GM12878 (cell line): ENCODE data around the gene ATF6. TPM values are rescaled to one million over a fixed set of nuclear protein-coding genes. Genes with fewer than 3 reads are reported as not detected.

Experiments used
- ATAC-seq: fragments of 200-7000 bp; cut with Tn5 transposase; 3 replicates; pipeline ENCODE4 v1.9.1; 2020; ENCODE audit warnings: mild to moderate bottlenecking, moderate library complexity
- BruUV-seq: library from RNA; stranded (reverse); fragments of 400-500 nt; replicated peaks from 2 replicates; lab custom pipeline; 2021; lab: Mats Ljungman, UMichigan
- CTCF ChIA-PET: fragments of 300-600 bp; sonication (Branson Sonifier 250); formaldehyde crosslinking; extraction: SDS; loops from one replicate; lab custom pipeline; 2021; ENCODE audit warnings: inconsistent platforms; lab: Yijun Ruan, JAX
- POLR2A ChIA-PET: fragments of 350-600 bp; formaldehyde crosslinking; extraction: SDS; loops from one replicate; lab custom pipeline; 2021; ENCODE audit warnings: inconsistent platforms; lab: Charles Lee
- RAD21 ChIA-PET: fragments of 300-600 bp; sonication (Branson Sonifier 250); formaldehyde crosslinking; loops from one replicate; lab custom pipeline; 2023; ENCODE audit warnings: antibody characterized with exemption; ENCODE audit not compliant: unreplicated experiment; lab: Charles Lee
- SMC1A ChIA-PET: fragments of 300-600 bp; sonication (Branson Sonifier 250); formaldehyde crosslinking; loops from one replicate; lab custom pipeline; 2023; ENCODE audit not compliant: unreplicated experiment, uncharacterized antibody; lab: Charles Lee
- DNase-seq: peaks from one replicate; pipeline ENCODE4 v3.0.0-alpha.2; 2011; ENCODE audit warnings: low read depth, low spot score
- FAIRE-seq: peaks from 3 replicates; lab custom pipeline; 2011; peaks lifted over from hg19 to GRCh38; lab: Jason Lieb, UNC
- H2AFZ ChIP-seq: 2 replicates; pipeline ENCODE4 v1.6.0; 2011; ENCODE audit warnings: low read depth, low read length, control low read depth; ENCODE audit not compliant: control insufficient read depth
- H3K27ac ChIP-seq: 2 replicates; pipeline ENCODE4 v1.5.1; 2011; ENCODE audit warnings: control low read depth; ENCODE audit not compliant: control insufficient read depth, insufficient read depth
- H3K27me3 ChIP-seq, 2 experiments: replicated peaks in 1 of 2; 2 replicates each; pipeline versions ENCODE4 v1.6.0 to v1.6.1; 2011; ENCODE audit warnings: low read length in 1 of 2; ENCODE audit not compliant: control insufficient read depth in 2 of 2, insufficient read depth in 2 of 2
- H3K36me3 ChIP-seq, 2 experiments: 2 replicates each; pipeline ENCODE4 v1.5.1; 2011; ENCODE audit warnings: low read length in 1 of 2; ENCODE audit not compliant: control insufficient read depth in 2 of 2, insufficient read depth in 2 of 2
- H3K4me1 ChIP-seq: 2 replicates; pipeline ENCODE4 v1.6.1; 2011; ENCODE audit warnings: mild to moderate bottlenecking, low read length, moderate library complexity, mixed read lengths; ENCODE audit not compliant: control insufficient read depth, insufficient read depth
- H3K4me2 ChIP-seq: 2 replicates; pipeline ENCODE4 v1.6.0; 2011; ENCODE audit warnings: control low read depth; ENCODE audit not compliant: control insufficient read depth, insufficient read depth
- H3K4me3 ChIP-seq: fragments of 200-600 bp; sonication (generic); 2 replicates; pipeline ENCODE4 v1.5.1; 2016
- H3K79me2 ChIP-seq: 2 replicates; pipeline ENCODE4 v1.6.0; 2011; ENCODE audit warnings: low read length; ENCODE audit not compliant: control insufficient read depth, insufficient read depth
- H3K9ac ChIP-seq: 2 replicates; pipeline ENCODE4 v1.8.0; 2011; ENCODE audit warnings: low read length, control low read depth, mixed read lengths; ENCODE audit not compliant: control insufficient read depth, insufficient read depth
- H3K9me3 ChIP-seq: replicated peaks from 3 replicates; pipeline ENCODE4 v1.5.1; 2011; ENCODE audit warnings: mild to moderate bottlenecking, low read length; ENCODE audit not compliant: control insufficient read depth, insufficient read depth
- H4K20me1 ChIP-seq: 2 replicates; pipeline ENCODE4 v1.6.0; 2011; ENCODE audit not compliant: control insufficient read depth, insufficient read depth
- BCLAF1 ChIP-seq: fragments of 450-650 bp; IDR thresholded peaks from 2 replicates; pipeline ENCODE4 v1.6.1; 2017; ENCODE audit warnings: antibody characterized with exemption, mild to moderate bottlenecking, moderate library complexity
- CHD2 ChIP-seq: IDR thresholded peaks from 2 replicates; pipeline ENCODE4 v1.6.1; 2011; ENCODE audit warnings: low read depth, low read length, improper control_type of control experiment, borderline replicate concordance
- EGR1 ChIP-seq, 2 experiments: IDR thresholded peaks; 1 replicate in 1 of 2; 2 replicates in 1 of 2; pipeline ENCODE4 v1.6.1; 2011 to 2012; ENCODE audit warnings: low read depth in 2 of 2, low read length in 2 of 2, borderline replicate concordance in 1 of 2, mild to moderate bottlenecking in 1 of 2, moderate library complexity in 1 of 2
- ELK1 ChIP-seq: IDR thresholded peaks from 2 replicates; pipeline ENCODE4 v1.6.1; 2012; ENCODE audit warnings: low read depth, low read length, improper control_type of control experiment
- FOS ChIP-seq: IDR thresholded peaks from 3 replicates; pipeline ENCODE4 v1.6.1; 2011; ENCODE audit warnings: borderline replicate concordance; ENCODE audit not compliant: insufficient read length; ENCODE audit errors: extremely low read depth
- HDAC6 ChIP-seq: fragments of 200-600 bp; sonication (generic); IDR thresholded peaks from one replicate; pipeline ENCODE4 v1.8.0; 2017; ENCODE audit warnings: antibody characterized with exemption; ENCODE audit not compliant: unreplicated experiment
- HSF1 ChIP-seq: fragments of 150-350 bp; IDR thresholded peaks from 2 replicates; pipeline ENCODE4 v1.6.1; 2014; ENCODE audit warnings: mild to moderate bottlenecking, low read depth, low read length
- IRF5 ChIP-seq: fragments of 450-650 bp; IDR thresholded peaks from 2 replicates; pipeline ENCODE4 v1.6.1; 2017; ENCODE audit warnings: borderline replicate concordance
- NRF1 ChIP-seq: conservative IDR thresholded peaks from 2 replicates; pipeline ENCODE4 v1.6.1; 2011; ENCODE audit warnings: mild to moderate bottlenecking, low read depth, low read length, improper control_type of control experiment
- REST ChIP-seq: IDR thresholded peaks from 2 replicates; pipeline ENCODE4 v1.6.1; 2012; ENCODE audit warnings: mild to moderate bottlenecking, low read depth, low read length
- SMAD5 ChIP-seq: IDR thresholded peaks from 2 replicates; pipeline ENCODE4 v1.6.1; 2016; ENCODE audit warnings: antibody characterized with exemption, low read depth
- SRF ChIP-seq, 2 experiments: IDR thresholded peaks; 2 replicates each; pipeline ENCODE4 v1.6.1; 2011; ENCODE audit warnings: low read depth in 2 of 2, low read length in 2 of 2, mild to moderate bottlenecking in 1 of 2, moderate library complexity in 1 of 2
- TARDBP ChIP-seq: IDR thresholded peaks from 2 replicates; pipeline ENCODE4 v1.6.1; 2016; ENCODE audit warnings: borderline replicate concordance
- WGBS: methylation state at CpG from one replicate; pipeline ENCODE4 v1.1.6; 2016; ENCODE audit warnings: low lambda C conversion rate; ENCODE audit not compliant: insufficient replicate concordance, insufficient coverage; ENCODE audit errors: missing lambda C conversion rate; 5-methylcytosine and 5-hydroxymethylcytosine counted together
- in situ Hi-C: fragments of 300-500 bp; cut with MboI; formaldehyde crosslinking; loops from 9 replicates; pipeline ENCODE4 v1.14.3; 2018; ENCODE audit warnings: mixed read lengths
- intact Hi-C: fragments of 100-400 bp; cut with micrococcal nuclease; formaldehyde crosslinking; loops from one replicate; pipeline ENCODE4 v1.14.2; 2022; ENCODE audit not compliant: unreplicated experiment
- polyA plus RNA-seq, 11 experiments: library from polyadenylated mRNA; depleted of rRNA in 4 of 11; unstranded in 6 of 11; stranded (reverse) in 5 of 11; fragments of >200 nt; fragmentation: Nextera tagmentation in 4 of 11; fragmentation: Illumina TruSeq in 1 of 11; extraction: Ambion mirVana in 4 of 11; extraction: Trizol in 1 of 11; gene quantifications; 1 replicate in 1 of 11; 2 replicates in 10 of 11; pipeline versions ENCODE4 v1.2.1 to v1.2.3, GENCODE V29; 2011 to 2016; ENCODE audit warnings: inconsistent platforms in 2 of 11, missing spikeins in 2 of 11, low read depth in 1 of 11
- total RNA-seq, 4 experiments: library from RNA; depleted of rRNA in 3 of 4; stranded (reverse); fragments of >200 nt in 3 of 4; fragmentation: Illumina TruSeq in 1 of 4; extraction: Trizol in 1 of 4; gene quantifications; 2 replicates each; pipeline versions ENCODE4 v1.2.1 to v1.2.3, GENCODE V29; 2013 to 2021

The ATF6 gene
- total and polyA plus RNA-seq, 10 of the 15 experiments (the other 5 are each of a cell fraction or from before 2014, with no cell fraction given): 7.8 to 24.3 (median 14.7) TPM

GRCh38 chr1:161885003-161885402 is 118.9 kb downstream of the ATF6 start:
- H3K4me2 ChIP-seq: no peak overlapping the region
- TF ChIP-seq EGR1 (IDR thresholded peaks at IDR 0.05; ENCODE audit: borderline replicate concordance in 1 of 2, low read depth in 2 of 2, low read length in 2 of 2) (no peak), HDAC6 (no peak), ELK1 (no peak), IRF5 (no peak), SMAD5 (no peak), TARDBP (no peak), SRF (IDR thresholded peaks at IDR 0.05; ENCODE audit: low read depth in 2 of 2, low read length in 2 of 2) (no peak), HSF1 (no peak), FOS (no peak), REST (no peak), NRF1 (no peak), CHD2 (no peak), BCLAF1 (no peak)

More at GRCh38 chr1:161885003-161885402, 118.9 kb downstream of the ATF6 start:
- no peak overlapping the region for H3K4me3 ChIP-seq
- H3K36me3 ChIP-seq: peaks cover 0 to 10% of the 10 kb centered on the region in 2 experiments; a peak in 3 of 4 replicates
- ATAC-seq: no peak
- 100% methylated on average over 1 of the region's 1 CpG for WGBS
- H3K27ac ChIP-seq: no peak overlapping the region
- H3K9ac ChIP-seq: no peak overlapping the region
- H4K20me1 ChIP-seq: no peaks in the 10 kb centered on the region
- no TSS peak for BruUV-seq
- no peak for FAIRE-seq
- no peaks in the 10 kb centered on the region for H3K79me2 ChIP-seq
- no peaks in the 10 kb centered on the region for H3K27me3 ChIP-seq
- in situ Hi-C loops: no loop called here
- H3K4me1 ChIP-seq: no peaks in the 10 kb centered on the region
- RAD21 ChIA-PET: interaction anchor here (1.3 kb wide), 1 partner anchor 153 kb away, joined by 3 read pairs; no protein-coding TSS in a partner anchor
- no peaks in the 10 kb centered on the region for H3K9me3 ChIP-seq
- DNase-seq: no peak
- POLR2A ChIA-PET: interaction anchor here (0.5 kb wide), 1 partner anchor 78 kb away, joined by 5 read pairs; no protein-coding TSS in a partner anchor
- SMC1A ChIA-PET: interaction anchor here (1.4 to 1.7 kb wide), 2 partner anchors 15 to 40 kb away, joined by 3 to 4 read pairs; no protein-coding TSS in a partner anchor
- H2AFZ ChIP-seq: no peak overlapping the region
- intact Hi-C loops: no loop called here
- CTCF ChIA-PET: interaction anchor here (0.9 to 3.8 kb wide), 5 partner anchors 12 to 93 kb away, joined by 3 to 11 read pairs (median 4); no protein-coding TSS in a partner anchor
